SKM-1 treated with dmso at 0.1 percent for 144 hours (cell line): ENCODE results near the gene HIGD1A.
A peak's percentile ranks its signal among the peaks of the same experiment; 100 is the strongest.

Source experiments
- DNase-seq: peaks from one replicate; lab custom pipeline; 2025; ENCODE audit not compliant: unreplicated experiment; lab: John Stamatoyannopoulos, UW

HIGD1A gene

DNA sequence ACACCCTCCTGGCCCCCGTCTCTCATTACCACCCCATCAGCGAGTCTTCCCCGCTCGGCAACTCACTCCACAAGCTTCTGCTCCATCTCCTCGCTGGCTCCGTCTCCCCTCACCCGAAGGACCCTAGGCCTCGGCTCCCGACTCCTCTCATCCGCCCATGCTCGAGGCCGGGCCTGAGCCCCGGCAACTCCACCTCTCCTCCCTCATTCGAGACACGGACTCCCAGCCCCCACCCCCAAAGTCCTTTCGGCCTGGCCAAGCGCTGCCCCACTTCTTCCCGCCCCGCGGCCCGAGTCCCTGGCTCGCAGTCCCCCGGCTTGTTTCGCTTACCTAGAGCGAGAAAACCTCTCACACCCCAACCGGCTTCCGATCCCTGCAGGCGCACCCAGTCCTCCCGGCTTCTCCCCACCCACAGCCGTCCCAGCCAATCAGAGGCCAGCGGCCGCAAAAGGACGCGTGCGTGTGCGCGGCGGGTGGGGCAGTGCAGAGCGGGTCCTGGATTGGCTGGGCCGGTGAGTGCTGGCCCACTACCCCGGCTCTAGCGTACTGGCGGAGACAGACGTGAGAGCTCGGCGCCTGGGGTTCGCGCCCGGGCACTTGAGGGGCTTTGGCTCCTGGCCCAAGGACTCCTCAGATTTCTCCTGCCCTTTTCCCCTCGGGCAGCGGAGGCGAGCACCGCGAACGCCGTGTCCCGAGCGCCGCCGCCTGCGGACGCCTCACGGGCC, at the start of gene HIGD1A:
TSS of gene HIGD1A (minus strand) at position 385 of the 725 bp plus-strand sequence. CDS start 10,237 bp downstream, outside the sequence.
- peak; percentile 88 for DNase-seq

DNA sequence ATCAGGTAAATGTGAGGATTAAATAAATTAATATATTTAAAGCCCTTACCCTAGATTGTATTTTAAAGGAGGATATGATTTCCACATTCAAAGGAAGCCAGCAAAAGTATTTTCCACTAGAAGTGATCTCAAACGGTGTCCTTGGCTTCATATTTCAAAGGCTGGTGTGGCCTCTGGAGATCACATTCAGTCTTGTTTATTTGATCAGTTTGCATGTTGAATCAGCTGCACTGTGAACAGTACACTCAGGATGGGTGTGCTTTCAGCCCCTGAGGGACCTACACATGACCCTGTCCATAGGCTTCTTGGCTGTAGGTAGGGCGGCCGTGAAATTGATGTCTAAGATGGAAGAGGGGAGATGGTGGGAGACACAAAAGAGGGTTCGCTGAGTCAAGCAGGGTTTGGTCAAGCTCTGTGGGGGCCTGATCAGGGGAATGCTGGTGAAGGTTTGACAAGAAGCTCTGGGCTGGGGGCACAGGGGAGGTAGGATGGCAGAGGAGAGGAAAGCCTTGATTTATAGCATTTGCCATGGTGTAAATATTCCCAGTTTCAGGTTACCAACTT, 49.5 kb upstream of the HIGD1A start:
- DNase-seq, result no peak

- no peak for DNase-seq
These were observed 48.8 kb upstream of the HIGD1A start for GRCh38 chr3:42853056-42853455.

- no peak for DNase-seq
These were observed 48.2 kb upstream of the HIGD1A start for GRCh38 chr3:42852441-42852840.

DNA sequence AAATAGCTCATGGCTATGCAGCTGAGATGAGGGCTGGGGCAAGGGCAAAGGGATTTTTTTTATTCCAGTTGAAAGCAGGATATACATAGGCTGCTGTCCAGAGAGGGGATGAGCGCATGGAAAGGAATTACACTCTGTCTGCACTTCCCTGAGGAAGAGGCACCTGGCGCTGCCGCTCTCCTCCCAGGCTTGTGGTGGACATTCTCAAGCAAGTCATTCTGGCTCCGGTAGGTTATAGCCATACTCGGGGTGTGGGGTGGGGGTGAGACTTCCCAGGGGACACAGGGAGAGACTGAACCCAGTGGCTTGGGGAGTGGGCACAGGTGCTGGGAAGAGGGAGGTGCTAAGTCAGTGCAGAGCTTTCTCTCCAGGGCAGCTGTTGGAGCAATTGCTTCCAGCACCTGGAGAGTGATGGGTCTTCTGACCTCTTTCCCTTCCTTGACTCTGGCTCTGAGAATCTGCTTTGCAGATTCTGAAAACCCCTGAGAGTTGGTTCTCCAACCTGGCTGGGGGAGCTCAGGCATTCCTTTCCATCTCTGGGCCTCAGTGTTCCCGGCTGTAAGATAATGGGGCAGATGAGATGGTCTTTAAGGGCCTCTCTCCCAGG, 47.0 kb upstream of the HIGD1A start:
- no peak for DNase-seq

GRCh38 chr3:42850263-42850662, 46.0 kb upstream of the HIGD1A start:
- DNase-seq, result no peak

DNA sequence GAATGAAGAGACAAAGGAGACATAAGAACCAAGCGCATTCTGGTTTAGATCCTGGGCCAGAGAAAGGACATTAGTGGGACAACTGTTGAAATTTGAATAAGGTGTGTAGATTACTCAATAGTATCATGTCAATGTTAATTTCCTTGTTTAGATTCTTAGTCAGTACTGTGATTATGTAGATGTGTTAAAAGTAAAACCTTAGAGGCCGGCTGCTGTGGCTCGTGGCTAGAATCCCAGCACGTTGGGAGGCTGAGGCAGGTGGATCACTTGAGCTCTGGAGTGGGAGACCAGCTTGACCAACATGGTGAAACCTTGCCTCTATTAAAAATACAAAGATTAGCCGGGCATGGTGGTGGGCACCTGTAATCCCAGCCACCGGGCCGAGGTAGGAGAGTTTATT, 44.7 kb upstream of the HIGD1A start:
- no peak for DNase-seq

GRCh38 chr3:42847731-42848130, 43.4 kb upstream of the HIGD1A start:
- DNase-seq, result no peak

- peak; percentile 84 for DNase-seq
These were observed 42.6 kb upstream of the HIGD1A start for GRCh38 chr3:42846685-42847522.

DNA sequence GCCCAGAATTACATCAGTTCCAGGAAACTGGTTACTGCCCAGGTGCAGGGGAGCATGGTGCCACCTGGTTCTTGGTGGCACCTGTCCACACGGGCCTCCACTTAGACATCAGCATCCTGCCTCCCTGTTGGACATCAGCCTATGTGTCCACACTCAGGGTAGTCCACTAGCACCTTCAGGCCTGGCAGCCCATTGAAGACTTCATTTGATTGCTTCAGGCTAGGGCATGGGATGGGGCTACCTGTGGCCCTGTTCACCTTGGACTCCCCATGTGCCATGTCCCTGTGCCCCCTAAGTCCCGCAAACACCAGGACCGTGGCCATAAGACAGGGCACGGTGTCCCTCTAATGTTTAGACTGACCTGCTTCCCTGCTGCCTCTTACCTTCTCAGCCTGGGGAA, 40.5 kb upstream of the HIGD1A start:
- DNase-seq, result no peak

- no peak for DNase-seq
These were observed 40.1 kb upstream of the HIGD1A start for GRCh38 chr3:42844412-42844713.

GRCh38 chr3:42843713-42844411, 39.6 kb upstream of the HIGD1A start:
- no peak for DNase-seq

GRCh38 chr3:42841332-42841731, 37.0 kb upstream of the HIGD1A start:
- DNase-seq, result no peak

DNA sequence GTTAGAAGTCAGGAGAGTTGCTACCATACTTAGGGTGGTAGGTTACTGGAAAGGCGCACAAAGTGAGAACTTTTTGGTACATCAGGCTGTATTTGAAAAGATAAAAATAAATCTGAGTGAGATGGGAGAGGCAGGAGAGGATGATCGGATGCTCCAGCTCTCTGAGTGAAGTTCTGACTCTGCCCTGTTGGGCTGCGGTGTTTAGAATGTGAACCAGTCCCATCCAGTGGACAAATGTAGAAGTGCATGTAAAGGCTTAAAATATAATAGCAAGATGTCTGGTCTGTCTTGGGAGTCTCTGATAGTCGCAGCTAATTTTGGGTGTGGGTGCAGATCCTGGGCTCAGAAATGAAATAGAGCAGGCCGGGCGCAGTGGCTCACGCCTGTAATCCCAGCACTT, 35.3 kb upstream of the HIGD1A start:
- peak; percentile 76 for DNase-seq

DNA sequence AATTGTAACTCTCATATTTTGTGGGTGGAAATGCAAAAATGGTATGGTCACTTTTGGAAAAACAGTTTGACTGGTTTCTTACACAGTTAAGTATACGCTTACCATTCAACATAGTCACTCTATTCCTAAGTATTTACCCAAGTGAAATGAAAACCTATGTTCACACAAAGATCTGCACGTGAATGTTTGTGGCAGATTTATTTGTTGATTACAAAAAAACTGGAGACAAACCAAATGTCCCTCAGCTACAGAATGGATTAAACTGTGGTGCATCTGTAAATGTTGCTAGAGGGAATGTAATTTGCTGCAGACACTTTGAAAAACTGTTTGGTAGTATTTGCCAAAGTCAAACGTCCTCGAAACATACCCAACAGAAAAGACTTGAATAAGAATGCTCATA, 34.3 kb upstream of the HIGD1A start:
- DNase-seq, result no peak

- no peak for DNase-seq
These were observed 32.1 kb upstream of the HIGD1A start for GRCh38 chr3:42836150-42837123.

DNA sequence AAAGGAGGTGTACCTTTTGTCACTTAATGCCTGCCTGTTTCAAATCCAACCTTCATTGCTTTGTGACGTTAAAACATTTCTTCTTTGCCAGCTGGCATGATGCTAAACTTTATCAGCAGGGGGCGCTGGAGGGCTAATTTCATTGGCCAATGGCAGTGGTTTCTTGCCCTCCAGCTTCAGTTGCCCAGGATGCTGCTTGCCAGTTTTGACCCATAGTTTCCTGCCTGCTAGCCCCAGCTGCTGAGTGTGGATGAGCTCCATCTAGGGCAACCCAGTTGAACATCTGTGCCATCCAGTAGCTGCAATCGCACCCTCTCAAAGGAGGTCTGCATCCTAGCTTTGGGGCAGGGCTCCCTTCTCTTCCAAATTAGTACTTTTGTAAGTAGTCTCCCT, 27.0 kb upstream of the HIGD1A start:
- DNase-seq, result peak; percentile 72

GRCh38 chr3:42830437-42831320, 26.4 kb upstream of the HIGD1A start:
- DNase-seq, result peak; percentile 71
